ENCODE data around the gene CDCA4.

The CDCA4 gene

GRCh38 chr14:104991896-104992230 is 29.0 kb downstream of the CDCA4 start:
- DNase-seq (ENCODE audit: low spot score): no peak

- no peak for DNase-seq (ENCODE audit: low spot score)
These were observed 31.0 kb downstream of the CDCA4 start for GRCh38 chr14:104989951-104990303.

- DNase-seq (ENCODE audit: low spot score): no peak
These were observed 31.5 kb downstream of the CDCA4 start for GRCh38 chr14:104989236-104989950.

GRCh38 chr14:104986487-104987164 is 34.3 kb downstream of the CDCA4 start:
- DNase-seq (ENCODE audit: low spot score): no peak

- peak; percentile 73 for DNase-seq (ENCODE audit: low spot score)
These were observed 35.0 kb downstream of the CDCA4 start, which contains the start of gene CLBA1 for GRCh38 chr14:104985675-104986486. Gene CLBA1, plus strand, starts transcription at chr14:104985788. Its CDS starts 644 bp downstream, at chr14:104986432.

- no peak for DNase-seq (ENCODE audit: low spot score)
These were observed 36.6 kb downstream of the CDCA4 start for GRCh38 chr14:104984056-104984894.

- no peak for DNase-seq (ENCODE audit: low spot score)
These were observed 37.6 kb downstream of the CDCA4 start for GRCh38 chr14:104983231-104983721.

GRCh38 chr14:104982548-104983230 is 38.2 kb downstream of the CDCA4 start:
- no peak for DNase-seq (ENCODE audit: low spot score)

- DNase-seq (ENCODE audit: low spot score): no peak
These were observed 39.0 kb downstream of the CDCA4 start for GRCh38 chr14:104981699-104982541.

- DNase-seq (ENCODE audit: low spot score): no peak
These were observed 40.0 kb downstream of the CDCA4 start for GRCh38 chr14:104980611-104981531.

GRCh38 chr14:104979758-104980610 is 40.9 kb downstream of the CDCA4 start:
- no peak for DNase-seq (ENCODE audit: low spot score)

- no peak for DNase-seq (ENCODE audit: low spot score)
These were observed 41.9 kb downstream of the CDCA4 start for GRCh38 chr14:104978746-104979691.

- DNase-seq (ENCODE audit: low spot score): peak; percentile 63
These were observed 42.9 kb downstream of the CDCA4 start, which contains the start of gene AHNAK2 for GRCh38 chr14:104977681-104978653. Gene AHNAK2, minus strand, starts transcription at chr14:104978374. Its CDS starts 137 bp downstream, at chr14:104978237.

GRCh38 chr14:104977008-104977680 is 43.7 kb downstream of the CDCA4 start:
- DNase-seq (ENCODE audit: low spot score): no peak

Measured in SK-N-DZ (cell line).